Measurements from ENCODE around the gene C19orf47.

GRCh38 chr19:40376286-40376862, 28.2 kb upstream of the C19orf47 start:
- no peak for TF ChIP-seq FOXP2 (optimal IDR thresholded peaks at IDR 0.05; ENCODE audit: control extremely low read depth, extremely low read length, insufficient read depth)
- no peak for TF ChIP-seq POLR2AphosphoS5 (IDR thresholded peaks at IDR 0.05; ENCODE audit: borderline replicate concordance, low read depth, low read length)
- no peak for TF ChIP-seq EZH2 (IDR thresholded peaks at IDR 0.05)
